ENCODE measurements around the gene GCNT1. TPM values are rescaled to one million over a fixed set of nuclear protein-coding genes. Genes with fewer than 3 reads are reported as not detected.

The GCNT1 gene
- total and polyA plus RNA-seq, 10 donors, result 2.5 to 54.5 (median 26.4) TPM

- Histone ChIP-seq H3K27ac (no peak overlapping the region), H3K9me3 (no peaks in the 10 kb centered on the region), H3K27me3 (replicated peaks in 1 of 7) (no peaks in the 10 kb centered on the region), H3K36me3 (no peaks in the 10 kb centered on the region), H3K4me3 (no peak overlapping the region), H3K4me1 (peaks cover 0 to 21% (median 10%) of the 10 kb centered on the region in 6 donors)
- DNase-seq, result no peak
- no peak for TF ChIP-seq CTCF (IDR thresholded peaks at IDR 0.05 in 8 of 11, conservative IDR thresholded peaks at IDR 0.05 in 3 of 11)
- TF ChIP-seq POLR2A (IDR thresholded peaks at IDR 0.05), result no peak
- TF ChIP-seq POLR2AphosphoS5 (IDR thresholded peaks at IDR 0.05), result no peak
- 68 to 85% (median 74%) methylated on average over 4 of the region's 4 CpGs for WGBS, 5 donors
- intact Hi-C loops (cut with DNase I; ENCODE audit: low total_unique reads), result no loop called here
These were observed 5.2 kb upstream of the GCNT1 start for GRCh38 chr9:76453785-76454184.

GRCh38 chr9:76454311-76454710 lies 4.7 kb upstream of the GCNT1 start:
- no peak for TF ChIP-seq POLR2A (IDR thresholded peaks at IDR 0.05)
- no peak for TF ChIP-seq POLR2AphosphoS5 (IDR thresholded peaks at IDR 0.05)
- no peak for TF ChIP-seq CTCF (IDR thresholded peaks at IDR 0.05 in 8 of 11, conservative IDR thresholded peaks at IDR 0.05 in 3 of 11)
- Histone ChIP-seq H3K4me3 (no peak overlapping the region), H3K4me1 (peaks cover 0 to 26% (median 12%) of the 10 kb centered on the region in 6 donors), H3K27ac (no peak overlapping the region), H3K36me3 (no peaks in the 10 kb centered on the region), H3K9me3 (no peaks in the 10 kb centered on the region), H3K27me3 (replicated peaks in 1 of 7) (no peaks in the 10 kb centered on the region)
- intact Hi-C loops (cut with DNase I; ENCODE audit: low total_unique reads), result no loop called here
- DNase-seq, result no peak
- 51 to 71% (median 59%) methylated on average over 4 of the region's 4 CpGs for WGBS, 5 donors

GRCh38 chr9:76456202-76456926 lies 2.6 kb upstream of the GCNT1 start:
- Histone ChIP-seq H3K9me3 (no peaks in the 10 kb centered on the region), H3K27me3 (replicated peaks in 1 of 7) (peaks cover 0 to 4% (median 0%) of the 10 kb centered on the region in 7 donors), H3K4me1 (peaks cover 0 to 47% (median 30%) of the 10 kb centered on the region in 6 donors), H3K36me3 (peaks cover 0 to under 1% (median 0%) of the 10 kb centered on the region in 6 donors), H3K27ac (peak overlapping the region in 3 of 8 donors; percentile 6 to 39 (median 10)), H3K4me3 (no peak overlapping the region)
- intact Hi-C loops (cut with DNase I; ENCODE audit: low total_unique reads), result no loop called here
- TF ChIP-seq POLR2AphosphoS5 (IDR thresholded peaks at IDR 0.05) (peak in 1 of 3 donors; percentile 57), CTCF (IDR thresholded peaks at IDR 0.05 in 8 of 11, conservative IDR thresholded peaks at IDR 0.05 in 3 of 11) (no peak)
- DNase-seq, result peak; percentile 85
- WGBS, 5 donors, result 62 to 72% (median 68%) methylated on average over 4 of the region's 4 CpGs

Measured in spleen (tissue), 11 donors.